Measurements from ENCODE around the gene ZDHHC18. TPM values are rescaled to one million over a fixed set of nuclear protein-coding genes. Genes with fewer than 3 reads are reported as not detected.

Gene ZDHHC18
- total RNA-seq: 10 to 100 TPM; 23.7 to 38.5 (median 31.4) TPM

- no peaks in the 10 kb centered on the region for H3K36me3 ChIP-seq
- no peaks in the 10 kb centered on the region for H3K27me3 ChIP-seq
- peak within 1 kb of the TSS; percentile 73 for H3K27ac ChIP-seq
- H3K9me3 ChIP-seq: no peaks in the 10 kb centered on the region
- peak in 1 of 2 donors; percentile 84 for DNase-seq (ENCODE audit: low spot score in 2 of 2)
- H3K4me1 ChIP-seq: peaks cover 48% of the 10 kb centered on the region
- TF ChIP-seq POLR2AphosphoS5 (IDR thresholded peaks at IDR 0.05) (no peak), EP300 (IDR thresholded peaks at IDR 0.05) (no peak), POLR2A (IDR thresholded peaks at IDR 0.05) (peak in 1 of 2 donors; percentile 19)
- TF ChIP-seq, protein P1, sequence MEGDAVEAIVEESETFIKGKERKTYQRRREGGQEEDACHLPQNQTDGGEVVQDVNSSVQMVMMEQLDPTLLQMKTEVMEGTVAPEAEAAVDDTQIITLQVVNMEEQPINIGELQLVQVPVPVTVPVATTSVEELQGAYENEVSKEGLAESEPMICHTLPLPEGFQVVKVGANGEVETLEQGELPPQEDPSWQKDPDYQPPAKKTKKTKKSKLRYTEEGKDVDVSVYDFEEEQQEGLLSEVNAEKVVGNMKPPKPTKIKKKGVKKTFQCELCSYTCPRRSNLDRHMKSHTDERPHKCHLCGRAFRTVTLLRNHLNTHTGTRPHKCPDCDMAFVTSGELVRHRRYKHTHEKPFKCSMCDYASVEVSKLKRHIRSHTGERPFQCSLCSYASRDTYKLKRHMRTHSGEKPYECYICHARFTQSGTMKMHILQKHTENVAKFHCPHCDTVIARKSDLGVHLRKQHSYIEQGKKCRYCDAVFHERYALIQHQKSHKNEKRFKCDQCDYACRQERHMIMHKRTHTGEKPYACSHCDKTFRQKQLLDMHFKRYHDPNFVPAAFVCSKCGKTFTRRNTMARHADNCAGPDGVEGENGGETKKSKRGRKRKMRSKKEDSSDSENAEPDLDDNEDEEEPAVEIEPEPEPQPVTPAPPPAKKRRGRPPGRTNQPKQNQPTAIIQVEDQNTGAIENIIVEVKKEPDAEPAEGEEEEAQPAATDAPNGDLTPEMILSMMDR (IDR thresholded peaks at IDR 0.05): peak; percentile 62 to 67
- peak within 1 kb of the TSS; percentile 69 for H3K4me3 ChIP-seq
- 0% methylated on average over 23 of the region's 107 CpGs for WGBS
Measured at GRCh38 chr1:26826261-26827105, at the start of gene ZDHHC18. TSS of gene ZDHHC18 (plus strand) at chr1:26826688. CDS start at chr1:26826805, 117 bp downstream.

- H3K9me3 ChIP-seq: no peaks in the 10 kb centered on the region
- H3K36me3 ChIP-seq: peaks cover 81% of the 10 kb centered on the region
- 74% methylated on average over 8 of the region's 11 CpGs for WGBS
- no peak for DNase-seq (ENCODE audit: low spot score in 2 of 2)
- no peaks in the 10 kb centered on the region for H3K27me3 ChIP-seq
- H3K4me1 ChIP-seq: peaks cover 18% of the 10 kb centered on the region
- no peak for TF ChIP-seq POLR2AphosphoS5 (IDR thresholded peaks at IDR 0.05)
- TF ChIP-seq, protein P1 (IDR thresholded peaks at IDR 0.05): no peak
- TF ChIP-seq EP300 (IDR thresholded peaks at IDR 0.05): no peak
- no peak for TF ChIP-seq POLR2A (IDR thresholded peaks at IDR 0.05)
- H3K4me3 ChIP-seq: no peak overlapping the region
- no peak overlapping the region for H3K27ac ChIP-seq
Measured at GRCh38 chr1:26779098-26779668, 47.3 kb upstream of the ZDHHC18 start.

DNA sequence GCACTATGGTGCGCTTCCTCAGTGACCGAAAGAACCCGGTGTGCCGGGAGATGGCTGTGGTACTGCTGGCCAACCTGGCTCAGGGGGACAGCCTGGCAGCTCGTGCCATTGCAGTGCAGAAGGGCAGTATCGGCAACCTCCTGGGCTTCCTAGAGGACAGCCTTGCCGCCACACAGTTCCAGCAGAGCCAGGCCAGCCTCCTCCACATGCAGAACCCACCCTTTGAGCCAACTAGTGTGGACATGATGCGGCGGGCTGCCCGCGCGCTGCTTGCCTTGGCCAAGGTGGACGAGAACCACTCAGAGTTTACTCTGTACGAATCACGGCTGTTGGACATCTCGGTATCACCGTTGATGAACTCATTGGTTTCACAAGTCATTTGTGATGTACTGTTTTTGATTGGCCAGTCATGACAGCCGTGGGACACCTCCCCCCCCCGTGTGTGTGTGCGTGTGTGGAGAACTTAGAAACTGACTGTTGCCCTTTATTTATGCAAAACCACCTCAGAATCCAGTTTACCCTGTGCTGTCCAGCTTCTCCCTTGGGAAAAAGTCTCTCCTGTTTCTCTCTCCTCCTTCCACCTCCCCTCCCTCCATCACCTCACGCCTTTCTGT lies 46.0 kb upstream of the ZDHHC18 start:
- no peak for DNase-seq (ENCODE audit: low spot score in 2 of 2)
- Histone ChIP-seq H3K4me1 (peaks cover 30% of the 10 kb centered on the region), H3K27ac (no peak overlapping the region), H3K36me3 (peaks cover 68% of the 10 kb centered on the region), H3K4me3 (no peak overlapping the region), H3K9me3 (no peaks in the 10 kb centered on the region), H3K27me3 (no peaks in the 10 kb centered on the region)
- TF ChIP-seq EP300 (IDR thresholded peaks at IDR 0.05) (no peak), POLR2A (IDR thresholded peaks at IDR 0.05) (no peak), POLR2AphosphoS5 (IDR thresholded peaks at IDR 0.05) (no peak)
- TF ChIP-seq, protein P1 (IDR thresholded peaks at IDR 0.05): no peak
- WGBS: 82% methylated on average over 12 of the region's 21 CpGs

- Histone ChIP-seq H3K36me3 (peaks cover 59% of the 10 kb centered on the region), H3K4me1 (peaks cover 38% of the 10 kb centered on the region), H3K27ac (no peak overlapping the region), H3K27me3 (no peaks in the 10 kb centered on the region), H3K4me3 (no peak overlapping the region), H3K9me3 (no peaks in the 10 kb centered on the region)
- DNase-seq (ENCODE audit: low spot score in 2 of 2): no peak
- WGBS: 81% methylated on average over 11 of the region's 11 CpGs
- no peak for TF ChIP-seq EP300 (IDR thresholded peaks at IDR 0.05)
- TF ChIP-seq, protein P1 (IDR thresholded peaks at IDR 0.05): no peak
- no peak for TF ChIP-seq POLR2A (IDR thresholded peaks at IDR 0.05)
- TF ChIP-seq POLR2AphosphoS5 (IDR thresholded peaks at IDR 0.05): no peak
Measured at GRCh38 chr1:26781206-26781825, 45.2 kb upstream of the ZDHHC18 start.

Data from suprapubic skin (tissue), 4 donors.